ENCODE results near the gene DNAAF8.
"Not testable (repeated sequence)": the region's sequence is repeated elsewhere in the genome, so short reads cannot be mapped to it uniquely, and the experiment has no call there.

Gene DNAAF8

DNA sequence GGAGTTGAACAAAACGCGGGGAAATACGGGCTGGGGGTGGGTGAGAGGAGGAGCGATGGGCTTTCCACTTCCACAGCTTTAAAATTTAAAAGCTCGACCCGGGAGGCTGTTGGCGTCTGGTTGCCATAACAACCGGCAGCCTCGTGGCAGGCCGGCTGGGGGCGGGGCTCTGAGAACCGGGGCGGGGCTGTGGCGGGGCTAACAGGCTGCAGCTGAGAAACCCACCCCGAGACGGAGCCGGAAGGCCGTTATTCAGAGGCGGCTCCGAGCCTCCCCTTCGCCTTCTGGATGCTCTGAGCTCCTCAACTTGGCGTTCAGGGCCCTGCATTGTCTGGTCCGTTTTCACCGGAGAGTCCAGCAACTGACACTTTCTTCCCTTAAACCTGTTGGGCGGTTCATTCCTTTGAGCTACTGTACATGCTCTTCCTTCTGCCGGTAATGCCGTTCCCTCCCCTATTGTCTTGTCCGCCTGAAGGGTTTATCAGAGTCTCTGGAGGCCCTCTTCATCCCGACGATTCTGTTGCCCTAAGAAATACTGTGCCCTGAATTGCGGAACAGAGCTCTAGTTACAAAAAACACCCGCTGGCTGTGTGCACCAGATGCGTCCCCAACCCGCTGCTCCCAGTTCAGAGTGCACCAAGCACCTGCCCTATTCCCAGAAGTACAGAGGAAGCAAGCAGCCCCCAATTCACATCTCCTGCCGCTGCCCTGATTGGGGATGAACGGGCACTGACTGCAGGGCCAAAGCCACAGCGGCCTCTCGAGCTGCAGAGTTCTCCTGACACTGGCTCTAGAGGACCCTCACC is 596 bp downstream of the DNAAF8 start:
- Mint-ChIP-seq H3K36me3 (peaks cover 4% of the 10 kb centered on the region), H3K27ac (peak overlapping the region; percentile 80)

GRCh38 chr16:4736546-4736945 is 2.2 kb downstream of the DNAAF8 start:
- no peaks in the 10 kb centered on the region for H3K9me3 Mint-ChIP-seq
- H3K27me3 Mint-ChIP-seq: no peaks in the 10 kb centered on the region
- H3K36me3 Mint-ChIP-seq: peaks cover 2% of the 10 kb centered on the region
- peaks cover 11% of the 10 kb centered on the region for H3K4me1 Mint-ChIP-seq
- H3K4me3 Mint-ChIP-seq: no peak overlapping the region
- H3K27ac Mint-ChIP-seq: no peak overlapping the region

More for the DNA sequence above, 596 bp downstream of the DNAAF8 start:
- no peaks in the 10 kb centered on the region for H3K27me3 Mint-ChIP-seq
- peaks cover 15% of the 10 kb centered on the region for H3K4me1 Mint-ChIP-seq
- peak overlapping the region; percentile 93 for H3K4me3 Mint-ChIP-seq
- H3K9me3 Mint-ChIP-seq: no peaks in the 10 kb centered on the region

DNA sequence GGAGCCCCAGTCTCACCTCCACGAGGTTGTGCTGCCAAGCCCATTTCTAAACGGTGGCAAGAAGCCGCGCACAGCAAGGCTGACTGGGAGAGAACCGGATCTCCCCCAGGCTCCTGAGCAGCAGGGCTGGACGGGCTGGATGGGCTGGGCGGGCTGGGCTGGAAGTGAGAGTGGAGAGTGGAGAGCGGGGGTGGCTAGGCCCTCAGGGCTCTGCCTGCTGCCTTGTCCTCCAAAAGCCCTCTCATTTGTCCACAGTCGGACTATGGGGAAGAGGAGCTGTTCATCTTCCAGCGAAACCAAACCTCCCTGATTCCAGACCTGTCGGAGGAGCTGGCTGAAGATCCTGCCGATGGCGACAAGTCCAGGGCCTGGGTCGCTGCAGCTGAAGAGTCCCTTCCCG is 3.2 kb downstream of the DNAAF8 start:
- Mint-ChIP-seq H3K27ac (no peak overlapping the region), H3K4me1 (peaks cover 11% of the 10 kb centered on the region)

GRCh38 chr16:4738370-4738769 is 4.0 kb downstream of the DNAAF8 start:
- H3K9me3 Mint-ChIP-seq, H3K36me3 Mint-ChIP-seq, H3K4me3 Mint-ChIP-seq, H3K27me3 Mint-ChIP-seq, H3K27ac Mint-ChIP-seq: not testable (repeated sequence)
- H3K4me1 Mint-ChIP-seq: peaks cover 12% of the 10 kb centered on the region

More for the DNA sequence above, 3.2 kb downstream of the DNAAF8 start:
- Mint-ChIP-seq H3K36me3 (peaks cover 2% of the 10 kb centered on the region), H3K27me3 (no peaks in the 10 kb centered on the region), H3K9me3 (no peaks in the 10 kb centered on the region), H3K4me3 (no peak overlapping the region)

DNA sequence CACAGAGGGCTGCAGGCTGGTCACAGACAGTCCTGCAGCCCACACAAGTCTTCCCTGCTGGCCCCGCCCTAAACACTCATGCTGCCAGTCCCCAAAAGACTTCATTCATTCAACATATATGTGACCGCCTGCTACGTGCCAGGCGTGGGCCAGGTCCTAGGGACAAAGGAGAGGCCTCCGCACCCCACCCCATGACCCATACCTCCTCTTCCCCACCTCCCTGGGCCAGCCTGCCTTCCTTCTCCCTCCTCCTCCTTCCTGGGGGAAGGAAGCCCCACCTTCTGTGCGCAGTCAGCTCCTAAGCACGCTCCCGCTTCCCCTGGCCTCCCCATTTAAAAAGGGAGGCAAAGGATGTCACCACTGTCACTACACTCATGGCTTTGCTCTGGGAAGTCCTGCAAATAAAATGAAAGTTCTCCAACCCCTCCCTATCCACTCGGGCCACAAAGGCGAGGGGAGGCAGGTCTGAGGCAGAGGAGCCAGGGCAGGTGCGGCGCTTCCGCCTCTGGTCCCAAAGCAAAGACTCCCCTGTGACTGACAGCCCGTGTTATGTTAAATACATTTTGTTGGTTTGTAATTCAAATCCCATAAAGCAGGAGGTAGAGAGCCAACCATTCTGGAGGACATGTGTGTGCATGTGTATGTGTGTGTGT is 9.0 kb downstream of the DNAAF8 start:
- Mint-ChIP-seq H3K27me3 (no peaks in the 10 kb centered on the region), H3K4me3 (peak overlapping the region; percentile 44), H3K36me3 (no peaks in the 10 kb centered on the region), H3K27ac (no peak overlapping the region), H3K9me3 (no peaks in the 10 kb centered on the region), H3K4me1 (peaks cover 21% of the 10 kb centered on the region)

- Mint-ChIP-seq H3K27me3 (no peaks in the 10 kb centered on the region), H3K4me1 (peaks cover 21% of the 10 kb centered on the region), H3K9me3 (no peaks in the 10 kb centered on the region), H3K36me3 (no peaks in the 10 kb centered on the region), H3K27ac (no peak overlapping the region), H3K4me3 (no peak overlapping the region)
These were observed 10.4 kb downstream of the DNAAF8 start for GRCh38 chr16:4744555-4745273.

DNA sequence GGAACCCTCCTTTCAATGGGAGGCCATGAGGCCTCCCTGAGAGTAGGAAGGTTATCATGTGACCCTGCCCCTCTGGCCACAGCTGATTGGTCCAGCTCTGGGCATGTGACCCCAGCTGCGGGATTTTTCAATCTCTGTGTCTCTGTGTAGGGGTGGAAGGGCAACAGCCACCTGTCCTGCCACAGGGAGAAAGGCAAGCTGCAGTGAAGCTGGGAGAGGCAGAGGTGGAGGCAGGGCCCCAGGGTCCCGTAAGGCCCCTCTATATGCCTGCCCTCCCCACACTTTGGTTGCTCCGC is 10.9 kb downstream of the DNAAF8 start:
- no peak overlapping the region for H3K27ac Mint-ChIP-seq
- H3K36me3 Mint-ChIP-seq: no peaks in the 10 kb centered on the region
- H3K9me3 Mint-ChIP-seq: no peaks in the 10 kb centered on the region
- peaks cover 21% of the 10 kb centered on the region for H3K4me1 Mint-ChIP-seq
- no peaks in the 10 kb centered on the region for H3K27me3 Mint-ChIP-seq
- no peak overlapping the region for H3K4me3 Mint-ChIP-seq

DNA sequence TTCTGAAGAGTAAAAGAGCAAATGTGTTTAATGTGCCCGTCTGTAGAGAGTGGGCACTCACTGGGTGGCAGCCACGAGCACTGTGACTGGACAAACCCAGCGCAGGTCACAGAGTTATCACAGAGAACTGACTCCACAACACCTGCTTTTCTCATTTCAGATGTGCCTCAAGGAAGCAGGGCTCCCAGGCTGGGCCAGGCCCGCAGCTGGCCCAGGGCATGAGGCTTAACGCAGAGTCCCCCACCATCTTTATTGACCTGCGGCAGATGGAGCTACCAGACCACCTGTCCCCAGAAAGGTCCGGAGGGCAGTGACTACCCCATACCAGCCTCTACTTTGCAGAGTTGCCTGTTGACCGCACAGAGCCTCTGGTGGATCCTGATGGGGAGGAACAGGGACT is 11.9 kb downstream of the DNAAF8 start:
- no peaks in the 10 kb centered on the region for H3K9me3 Mint-ChIP-seq
- no peaks in the 10 kb centered on the region for H3K36me3 Mint-ChIP-seq
- H3K4me3 Mint-ChIP-seq: no peak overlapping the region
- H3K4me1 Mint-ChIP-seq: peaks cover 21% of the 10 kb centered on the region
- H3K27ac Mint-ChIP-seq: no peak overlapping the region
- H3K27me3 Mint-ChIP-seq: no peaks in the 10 kb centered on the region

DNA sequence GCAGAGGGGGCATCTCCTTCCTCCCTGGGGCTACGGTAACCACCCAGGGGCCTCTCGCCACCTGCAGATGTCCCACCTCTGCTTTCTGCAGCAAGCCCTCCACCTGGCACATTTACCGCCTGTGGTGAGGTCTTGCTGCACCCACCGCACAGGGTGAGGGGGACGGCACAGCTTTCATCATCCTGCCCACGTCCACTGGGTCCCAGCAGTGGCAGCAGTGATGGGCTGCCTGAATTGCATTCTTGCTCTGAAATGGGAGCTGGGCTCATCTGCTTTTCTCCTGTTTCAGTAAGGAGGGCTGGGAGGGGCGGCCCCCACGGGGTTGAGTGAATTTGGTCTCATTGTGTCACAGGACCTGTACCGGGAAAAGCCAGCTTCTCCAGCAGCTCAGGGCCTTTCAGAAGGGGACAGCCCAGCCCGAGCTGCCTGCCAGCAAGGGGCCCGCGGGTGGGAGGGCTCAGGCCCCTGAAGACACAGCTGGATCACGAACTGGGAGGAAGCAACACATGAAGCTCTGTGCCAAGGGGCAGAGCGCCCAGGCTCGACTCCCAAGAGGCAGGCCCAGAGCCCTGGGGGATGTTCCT is 12.7 kb downstream of the DNAAF8 start:
- Mint-ChIP-seq H3K27me3 (no peaks in the 10 kb centered on the region), H3K27ac (no peak overlapping the region), H3K36me3 (no peaks in the 10 kb centered on the region), H3K9me3 (no peaks in the 10 kb centered on the region), H3K4me3 (no peak overlapping the region), H3K4me1 (peaks cover 21% of the 10 kb centered on the region)

- Mint-ChIP-seq H3K27me3 (no peaks in the 10 kb centered on the region), H3K4me1 (peaks cover 18% of the 10 kb centered on the region), H3K9me3 (no peaks in the 10 kb centered on the region), H3K27ac (peak overlapping the region; percentile 93), H3K4me3 (no peak overlapping the region), H3K36me3 (no peaks in the 10 kb centered on the region)
These were observed 13.8 kb downstream of the DNAAF8 start for GRCh38 chr16:4747906-4748681.

- H3K27ac Mint-ChIP-seq: peak overlapping the region; percentile 93
- H3K4me3 Mint-ChIP-seq: no peak overlapping the region
- H3K27me3 Mint-ChIP-seq: no peaks in the 10 kb centered on the region
- no peaks in the 10 kb centered on the region for H3K9me3 Mint-ChIP-seq
- no peaks in the 10 kb centered on the region for H3K36me3 Mint-ChIP-seq
- H3K4me1 Mint-ChIP-seq: peaks cover 12% of the 10 kb centered on the region
These were observed 14.5 kb downstream of the DNAAF8 start for GRCh38 chr16:4748682-4749411.

DNA sequence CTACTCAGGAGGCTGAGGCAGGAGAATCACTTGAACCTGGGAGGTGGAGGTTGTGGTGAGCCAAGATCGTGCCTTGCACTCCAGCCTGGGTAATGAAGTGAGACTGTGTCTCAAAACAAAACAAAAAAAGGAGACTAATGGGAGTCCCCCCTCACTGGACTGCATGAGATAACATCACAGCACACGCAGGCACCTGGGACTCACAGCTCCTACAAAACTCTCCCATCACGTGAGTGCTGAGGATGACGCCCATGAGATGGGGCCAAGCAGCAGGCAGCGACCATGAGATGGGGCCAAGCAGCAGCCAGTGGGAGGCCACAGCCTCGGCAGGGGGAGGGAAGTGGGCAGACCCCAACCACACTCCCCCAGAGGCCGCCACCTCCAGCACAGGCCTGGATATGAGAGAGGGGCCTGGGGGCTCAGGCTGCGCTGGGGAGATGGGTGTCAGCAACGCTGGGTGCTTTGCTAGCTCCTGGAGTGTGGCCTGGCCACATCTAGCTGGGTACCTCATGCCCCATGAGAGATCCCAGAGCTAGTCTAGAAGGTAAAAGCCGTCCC is 15.4 kb downstream of the DNAAF8 start:
- H3K36me3 Mint-ChIP-seq: no peaks in the 10 kb centered on the region
- H3K4me1 Mint-ChIP-seq: peaks cover 12% of the 10 kb centered on the region
- no peak overlapping the region for H3K4me3 Mint-ChIP-seq
- no peaks in the 10 kb centered on the region for H3K27me3 Mint-ChIP-seq
- no peak overlapping the region for H3K27ac Mint-ChIP-seq
- no peaks in the 10 kb centered on the region for H3K9me3 Mint-ChIP-seq

DNA sequence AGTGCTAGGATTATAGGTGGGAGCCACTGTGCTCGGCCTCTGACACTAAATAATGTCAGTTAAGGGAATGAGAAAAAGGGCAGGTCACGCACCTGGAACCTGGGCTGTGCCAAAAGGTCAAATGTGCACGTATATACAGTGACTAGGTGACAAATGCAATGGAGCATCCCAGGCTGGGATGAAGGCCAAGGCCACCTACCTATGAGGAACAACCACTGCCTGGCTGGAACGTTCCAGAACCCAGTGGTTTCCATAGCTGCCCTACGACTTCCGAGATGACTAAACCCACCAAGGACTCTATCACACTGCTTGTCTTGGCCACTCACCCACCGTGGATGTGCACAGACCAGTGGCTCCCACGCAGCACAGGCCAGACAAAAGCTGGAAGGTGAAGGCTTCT is 16.6 kb downstream of the DNAAF8 start:
- Mint-ChIP-seq H3K36me3 (peaks cover 5% of the 10 kb centered on the region), H3K4me1 (peaks cover 15% of the 10 kb centered on the region), H3K9me3 (no peaks in the 10 kb centered on the region), H3K4me3 (no peak overlapping the region), H3K27ac (no peak overlapping the region), H3K27me3 (no peaks in the 10 kb centered on the region)

- H3K4me1 Mint-ChIP-seq: peaks cover 10% of the 10 kb centered on the region
These were observed 18.2 kb downstream of the DNAAF8 start for GRCh38 chr16:4752351-4753100.

More at GRCh38 chr16:4752351-4753100, 18.2 kb downstream of the DNAAF8 start:
- H3K4me3 Mint-ChIP-seq: no peak overlapping the region
- no peak overlapping the region for H3K27ac Mint-ChIP-seq
- H3K36me3 Mint-ChIP-seq: peaks cover 7% of the 10 kb centered on the region
- H3K27me3 Mint-ChIP-seq: no peaks in the 10 kb centered on the region
- H3K9me3 Mint-ChIP-seq: no peaks in the 10 kb centered on the region

Measured in activated naive CD4-positive, alpha-beta T cell treated with anti-CD3 and anti-CD28 coated beads, Interleukin-2, amount 50 U/mL, for 24 hours (primary cell).